ENCODE results near the gene PPT2.
"Not testable (repeated sequence)": the region's sequence is repeated elsewhere in the genome, so short reads cannot be mapped to it uniquely, and the experiment has no call there.

DNA sequence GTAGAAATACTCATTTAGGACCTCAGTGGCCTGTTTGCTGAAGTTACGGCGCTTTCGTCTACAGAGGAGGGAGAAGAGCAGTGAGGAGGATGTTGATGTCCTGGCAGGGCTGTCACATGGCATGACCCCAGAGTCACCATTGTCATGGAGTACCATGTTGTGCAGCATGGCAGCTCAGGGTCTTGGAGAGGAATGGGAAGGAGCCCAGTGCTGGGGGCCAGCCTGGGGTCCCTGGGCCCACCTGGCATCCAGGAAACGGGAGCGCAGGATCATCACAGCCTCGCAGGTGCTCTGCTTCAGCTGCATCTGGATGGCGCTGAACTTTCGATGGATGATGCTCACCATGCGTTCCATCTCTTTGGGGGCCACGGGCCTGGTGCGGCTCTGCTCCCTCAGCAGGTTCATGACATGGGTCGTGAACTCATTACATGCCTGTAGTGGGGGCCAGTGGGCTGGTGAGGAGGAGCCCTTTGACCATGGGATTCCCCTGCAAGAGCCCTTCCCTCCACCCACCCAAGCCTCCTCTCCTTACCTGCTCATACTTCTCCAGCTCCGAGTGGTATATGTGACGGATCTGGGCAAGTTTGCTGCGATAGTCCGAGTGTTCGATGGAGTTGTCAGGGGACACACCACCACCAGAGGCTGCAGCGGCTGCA lies 33.9 kb downstream of the PPT2 start:
- TF ChIP-seq, protein P1, sequence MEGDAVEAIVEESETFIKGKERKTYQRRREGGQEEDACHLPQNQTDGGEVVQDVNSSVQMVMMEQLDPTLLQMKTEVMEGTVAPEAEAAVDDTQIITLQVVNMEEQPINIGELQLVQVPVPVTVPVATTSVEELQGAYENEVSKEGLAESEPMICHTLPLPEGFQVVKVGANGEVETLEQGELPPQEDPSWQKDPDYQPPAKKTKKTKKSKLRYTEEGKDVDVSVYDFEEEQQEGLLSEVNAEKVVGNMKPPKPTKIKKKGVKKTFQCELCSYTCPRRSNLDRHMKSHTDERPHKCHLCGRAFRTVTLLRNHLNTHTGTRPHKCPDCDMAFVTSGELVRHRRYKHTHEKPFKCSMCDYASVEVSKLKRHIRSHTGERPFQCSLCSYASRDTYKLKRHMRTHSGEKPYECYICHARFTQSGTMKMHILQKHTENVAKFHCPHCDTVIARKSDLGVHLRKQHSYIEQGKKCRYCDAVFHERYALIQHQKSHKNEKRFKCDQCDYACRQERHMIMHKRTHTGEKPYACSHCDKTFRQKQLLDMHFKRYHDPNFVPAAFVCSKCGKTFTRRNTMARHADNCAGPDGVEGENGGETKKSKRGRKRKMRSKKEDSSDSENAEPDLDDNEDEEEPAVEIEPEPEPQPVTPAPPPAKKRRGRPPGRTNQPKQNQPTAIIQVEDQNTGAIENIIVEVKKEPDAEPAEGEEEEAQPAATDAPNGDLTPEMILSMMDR (IDR thresholded peaks at IDR 0.05): not testable (repeated sequence)
- not testable (repeated sequence) for TF ChIP-seq POLR2A, POLR2AphosphoS5 (IDR thresholded peaks at IDR 0.05)
